ENCODE data around the gene PRRG2.

PRRG2 gene

DNA sequence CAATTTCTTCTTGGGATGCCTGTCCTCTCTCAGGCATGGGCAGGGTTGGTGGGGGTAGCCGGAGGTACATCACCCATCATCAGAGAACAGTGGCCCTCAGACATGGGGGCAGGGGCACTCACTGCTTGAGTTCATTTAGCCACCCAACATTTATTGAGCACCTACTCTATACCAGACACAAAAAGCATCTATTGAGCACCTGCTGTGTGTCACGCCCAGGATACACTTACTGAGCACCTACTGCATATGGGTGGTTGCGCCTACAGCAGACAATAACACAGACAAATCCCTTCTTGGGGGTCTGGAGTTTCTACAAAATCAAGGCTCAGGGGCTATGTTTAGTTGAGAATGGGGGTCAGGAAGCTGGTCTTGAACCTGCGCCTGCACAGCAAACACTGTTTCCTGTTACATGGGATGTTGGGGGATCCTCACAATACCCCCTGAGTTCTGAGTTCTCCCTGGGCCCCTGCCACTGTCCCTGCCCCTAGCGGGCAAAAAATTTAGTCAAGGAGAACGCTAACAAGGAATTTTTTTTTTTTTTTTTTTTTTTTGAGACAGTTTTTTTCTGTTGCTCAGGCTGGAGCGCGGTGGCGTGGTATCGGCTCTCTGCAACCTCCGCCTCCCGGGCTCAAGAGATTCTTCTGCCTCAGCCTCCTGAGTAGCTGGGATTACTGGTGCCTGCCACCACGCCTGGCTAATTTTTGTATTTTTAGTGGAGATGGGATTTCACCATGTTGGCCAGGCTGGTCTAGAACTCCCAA is 41.7 kb upstream of the PRRG2 start:
- Histone ChIP-seq H3K4me3 (replicated peaks; ENCODE audit: low read depth, low read length) (no peak overlapping the region), H3K27me3 (replicated peaks; ENCODE audit: control insufficient read depth, insufficient read depth, low read length) (no peaks in the 10 kb centered on the region), H3K36me3 (ENCODE audit: control insufficient read depth, insufficient read depth, low read length) (no peaks in the 10 kb centered on the region)
- TF ChIP-seq, protein P1, sequence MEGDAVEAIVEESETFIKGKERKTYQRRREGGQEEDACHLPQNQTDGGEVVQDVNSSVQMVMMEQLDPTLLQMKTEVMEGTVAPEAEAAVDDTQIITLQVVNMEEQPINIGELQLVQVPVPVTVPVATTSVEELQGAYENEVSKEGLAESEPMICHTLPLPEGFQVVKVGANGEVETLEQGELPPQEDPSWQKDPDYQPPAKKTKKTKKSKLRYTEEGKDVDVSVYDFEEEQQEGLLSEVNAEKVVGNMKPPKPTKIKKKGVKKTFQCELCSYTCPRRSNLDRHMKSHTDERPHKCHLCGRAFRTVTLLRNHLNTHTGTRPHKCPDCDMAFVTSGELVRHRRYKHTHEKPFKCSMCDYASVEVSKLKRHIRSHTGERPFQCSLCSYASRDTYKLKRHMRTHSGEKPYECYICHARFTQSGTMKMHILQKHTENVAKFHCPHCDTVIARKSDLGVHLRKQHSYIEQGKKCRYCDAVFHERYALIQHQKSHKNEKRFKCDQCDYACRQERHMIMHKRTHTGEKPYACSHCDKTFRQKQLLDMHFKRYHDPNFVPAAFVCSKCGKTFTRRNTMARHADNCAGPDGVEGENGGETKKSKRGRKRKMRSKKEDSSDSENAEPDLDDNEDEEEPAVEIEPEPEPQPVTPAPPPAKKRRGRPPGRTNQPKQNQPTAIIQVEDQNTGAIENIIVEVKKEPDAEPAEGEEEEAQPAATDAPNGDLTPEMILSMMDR (IDR thresholded peaks at IDR 0.05; ENCODE audit: insufficient read depth, low read length, poor library complexity, severe bottlenecking) = no peak
- no peak for DNase-seq (ENCODE audit: extremely low read depth, insufficient read length)

DNA sequence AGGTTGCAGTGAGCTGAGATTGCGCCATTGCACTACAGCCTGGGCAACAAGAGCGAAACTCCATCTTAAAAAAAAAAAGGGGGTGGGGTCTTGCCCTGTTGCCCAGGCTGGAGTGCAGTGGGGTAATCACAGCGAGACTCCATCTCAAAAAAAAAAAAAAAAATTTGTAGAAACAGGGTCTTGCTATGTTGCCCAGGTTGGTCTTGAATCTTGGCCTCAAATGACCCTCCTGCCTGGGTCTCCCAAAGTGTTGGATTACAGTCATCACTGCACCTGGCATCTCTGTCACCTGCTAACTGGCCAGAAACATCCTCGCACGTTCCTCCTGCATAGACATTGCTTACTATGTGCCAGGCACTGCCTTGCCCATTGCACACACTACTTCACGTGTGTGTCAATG is 39.2 kb upstream of the PRRG2 start:
- no peak for DNase-seq (ENCODE audit: extremely low read depth, insufficient read length)
- Histone ChIP-seq H3K36me3 (ENCODE audit: control insufficient read depth, insufficient read depth, low read length) (no peaks in the 10 kb centered on the region), H3K27me3 (replicated peaks; ENCODE audit: control insufficient read depth, insufficient read depth, low read length) (no peaks in the 10 kb centered on the region), H3K4me3 (replicated peaks; ENCODE audit: low read depth, low read length) (no peak overlapping the region)
- TF ChIP-seq, protein P1 (IDR thresholded peaks at IDR 0.05; ENCODE audit: insufficient read depth, low read length, poor library complexity, severe bottlenecking) = no peak

DNA sequence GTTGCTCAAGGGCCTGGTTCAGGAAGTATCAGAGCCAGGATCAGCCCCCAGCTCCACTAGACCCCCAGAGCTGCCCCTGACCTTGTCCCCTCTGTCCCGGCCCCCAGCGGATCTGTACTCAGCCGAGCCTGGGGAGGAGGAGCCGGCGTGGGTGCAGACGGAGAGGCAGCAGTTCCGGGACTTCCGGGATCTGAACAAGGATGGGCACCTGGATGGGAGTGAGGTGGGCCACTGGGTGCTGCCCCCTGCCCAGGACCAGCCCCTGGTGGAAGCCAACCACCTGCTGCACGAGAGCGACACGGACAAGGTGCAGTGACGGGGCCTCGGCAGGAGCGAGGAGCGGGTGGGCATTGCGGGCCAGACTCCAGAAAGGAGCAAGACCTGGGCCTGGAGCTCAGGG is 38.7 kb upstream of the PRRG2 start:
- Histone ChIP-seq H3K36me3 (ENCODE audit: control insufficient read depth, insufficient read depth, low read length) (no peaks in the 10 kb centered on the region), H3K4me3 (replicated peaks; ENCODE audit: low read depth, low read length) (no peak overlapping the region), H3K27me3 (replicated peaks; ENCODE audit: control insufficient read depth, insufficient read depth, low read length) (no peaks in the 10 kb centered on the region)
- DNase-seq (ENCODE audit: extremely low read depth, insufficient read length) = no peak
- TF ChIP-seq, protein P1 (IDR thresholded peaks at IDR 0.05; ENCODE audit: insufficient read depth, low read length, poor library complexity, severe bottlenecking) = no peak

DNA sequence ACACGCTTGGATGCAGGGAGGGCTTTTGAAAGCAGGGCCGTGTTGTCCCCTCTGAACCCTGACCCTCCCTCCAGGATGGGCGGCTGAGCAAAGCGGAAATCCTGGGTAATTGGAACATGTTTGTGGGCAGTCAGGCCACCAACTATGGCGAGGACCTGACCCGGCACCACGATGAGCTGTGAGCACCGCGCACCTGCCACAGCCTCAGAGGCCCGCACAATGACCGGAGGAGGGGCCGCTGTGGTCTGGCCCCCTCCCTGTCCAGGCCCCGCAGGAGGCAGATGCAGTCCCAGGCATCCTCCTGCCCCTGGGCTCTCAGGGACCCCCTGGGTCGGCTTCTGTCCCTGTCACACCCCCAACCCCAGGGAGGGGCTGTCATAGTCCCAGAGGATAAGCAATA is 38.1 kb upstream of the PRRG2 start:
- TF ChIP-seq, protein P1 (IDR thresholded peaks at IDR 0.05; ENCODE audit: insufficient read depth, low read length, poor library complexity, severe bottlenecking) = no peak
- Histone ChIP-seq H3K27me3 (replicated peaks; ENCODE audit: control insufficient read depth, insufficient read depth, low read length) (no peaks in the 10 kb centered on the region), H3K4me3 (replicated peaks; ENCODE audit: low read depth, low read length) (no peak overlapping the region), H3K36me3 (ENCODE audit: control insufficient read depth, insufficient read depth, low read length) (no peaks in the 10 kb centered on the region)
- no peak for DNase-seq (ENCODE audit: extremely low read depth, insufficient read length)

DNA sequence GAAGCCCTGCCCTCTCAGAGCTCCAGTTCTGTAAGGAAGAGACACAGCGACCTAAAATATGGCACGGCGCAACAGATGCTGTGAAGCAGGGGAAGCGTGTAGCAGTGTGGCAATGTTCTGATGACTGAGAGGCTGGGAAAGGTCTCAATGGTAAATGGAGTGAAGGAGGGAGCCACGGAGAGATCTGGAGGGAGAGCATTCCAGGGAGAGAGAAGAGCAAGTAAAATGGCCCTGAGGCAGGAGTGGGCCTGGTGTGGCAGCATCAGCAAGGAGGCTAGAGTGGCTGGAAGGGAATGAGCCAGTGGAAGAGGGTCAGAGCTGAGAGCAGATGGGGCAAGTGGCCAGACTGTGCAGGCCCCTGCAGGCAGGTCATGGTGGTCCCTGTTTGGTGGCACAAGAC is 37.0 kb upstream of the PRRG2 start:
- Histone ChIP-seq H3K4me3 (replicated peaks; ENCODE audit: low read depth, low read length) (no peak overlapping the region), H3K27me3 (replicated peaks; ENCODE audit: control insufficient read depth, insufficient read depth, low read length) (no peaks in the 10 kb centered on the region), H3K36me3 (ENCODE audit: control insufficient read depth, insufficient read depth, low read length) (no peaks in the 10 kb centered on the region)
- TF ChIP-seq, protein P1 (IDR thresholded peaks at IDR 0.05; ENCODE audit: insufficient read depth, low read length, poor library complexity, severe bottlenecking) = no peak
- no peak for DNase-seq (ENCODE audit: extremely low read depth, insufficient read length)
